ENCODE data around the gene CACNA1A. TPM values are rescaled to one million over a fixed set of nuclear protein-coding genes. Genes with fewer than 3 reads are reported as not detected.
"Not testable (repeated sequence)": the region's sequence is repeated elsewhere in the genome, so short reads cannot be mapped to it uniquely, and the experiment has no call there.

CACNA1A gene
- total and polyA plus RNA-seq, 11 donors = 0.17 to 1.2 (median 0.67) TPM

DNA sequence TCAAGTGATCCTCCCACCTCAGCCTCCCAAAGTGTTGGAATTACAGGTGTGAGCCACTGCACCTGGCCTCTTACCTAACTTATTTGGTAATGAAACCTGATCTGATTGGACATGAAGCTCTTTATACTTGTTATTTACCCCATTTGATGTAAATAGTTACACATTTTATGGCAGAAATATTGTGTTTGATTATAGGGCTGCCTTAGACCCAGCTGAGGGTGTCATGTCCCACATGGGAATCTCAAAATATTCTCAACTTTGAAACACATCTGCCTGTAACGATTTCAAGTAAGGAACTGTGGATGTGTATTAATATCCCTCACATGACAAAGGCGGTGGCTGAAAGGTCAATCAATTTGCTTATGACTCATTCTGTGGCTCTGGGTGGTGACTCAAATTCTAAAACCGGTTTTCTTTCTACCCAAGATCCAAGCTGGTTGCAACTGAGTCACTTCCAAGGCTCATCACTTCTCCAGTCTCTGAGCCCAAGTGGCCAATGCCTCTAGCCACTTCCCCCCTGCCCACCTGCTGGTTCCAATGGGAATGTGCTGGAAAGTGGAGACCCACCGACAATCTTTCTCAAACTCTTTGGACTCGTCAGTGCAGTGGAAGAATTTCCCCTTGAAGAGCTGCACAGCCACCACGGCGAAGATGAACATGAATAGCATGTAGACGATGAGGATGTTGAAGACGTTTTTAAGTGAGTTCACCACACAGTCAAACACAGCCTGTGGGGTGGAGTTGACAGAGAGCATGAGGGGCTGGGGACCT lies 245.2 kb downstream of the CACNA1A start:
- Histone ChIP-seq H3K4me3 (no peak overlapping the region), H3K27ac (peak overlapping the region in 1 of 12 donors; percentile 54), H3K27me3 (peaks cover 0 to 9% (median 0%) of the 10 kb centered on the region in 9 donors), H3K36me3 (no peaks in the 10 kb centered on the region), H3K9me3 (peaks cover 0 to 4% (median 0%) of the 10 kb centered on the region in 12 donors), H3K4me1 (peaks cover 0 to 18% (median 0%) of the 10 kb centered on the region in 12 donors)
- 63 to 76% (median 69%) methylated on average over 9 of the region's 9 CpGs for WGBS, 4 donors
- TF ChIP-seq POLR2A (IDR thresholded peaks at IDR 0.05) = no peak
- TF ChIP-seq, protein P1, sequence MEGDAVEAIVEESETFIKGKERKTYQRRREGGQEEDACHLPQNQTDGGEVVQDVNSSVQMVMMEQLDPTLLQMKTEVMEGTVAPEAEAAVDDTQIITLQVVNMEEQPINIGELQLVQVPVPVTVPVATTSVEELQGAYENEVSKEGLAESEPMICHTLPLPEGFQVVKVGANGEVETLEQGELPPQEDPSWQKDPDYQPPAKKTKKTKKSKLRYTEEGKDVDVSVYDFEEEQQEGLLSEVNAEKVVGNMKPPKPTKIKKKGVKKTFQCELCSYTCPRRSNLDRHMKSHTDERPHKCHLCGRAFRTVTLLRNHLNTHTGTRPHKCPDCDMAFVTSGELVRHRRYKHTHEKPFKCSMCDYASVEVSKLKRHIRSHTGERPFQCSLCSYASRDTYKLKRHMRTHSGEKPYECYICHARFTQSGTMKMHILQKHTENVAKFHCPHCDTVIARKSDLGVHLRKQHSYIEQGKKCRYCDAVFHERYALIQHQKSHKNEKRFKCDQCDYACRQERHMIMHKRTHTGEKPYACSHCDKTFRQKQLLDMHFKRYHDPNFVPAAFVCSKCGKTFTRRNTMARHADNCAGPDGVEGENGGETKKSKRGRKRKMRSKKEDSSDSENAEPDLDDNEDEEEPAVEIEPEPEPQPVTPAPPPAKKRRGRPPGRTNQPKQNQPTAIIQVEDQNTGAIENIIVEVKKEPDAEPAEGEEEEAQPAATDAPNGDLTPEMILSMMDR (IDR thresholded peaks at IDR 0.05) = no peak
- DNase-seq (no peak), ATAC-seq (peak in 2 of 4 donors; percentile 63 to 78)
- intact Hi-C loops (cut with DNase I) = loop anchor here in 9 of 10 donors (2.0 to 10.0 kb wide), 7 partner anchors 49 to 290 kb away; partner anchors contain the start of genes IER2 (in 2 of the 9), STX10 (in 2 of the 9), LYL1 (in 1 of the 9) and NACC1 (in 1 of the 9)

DNA sequence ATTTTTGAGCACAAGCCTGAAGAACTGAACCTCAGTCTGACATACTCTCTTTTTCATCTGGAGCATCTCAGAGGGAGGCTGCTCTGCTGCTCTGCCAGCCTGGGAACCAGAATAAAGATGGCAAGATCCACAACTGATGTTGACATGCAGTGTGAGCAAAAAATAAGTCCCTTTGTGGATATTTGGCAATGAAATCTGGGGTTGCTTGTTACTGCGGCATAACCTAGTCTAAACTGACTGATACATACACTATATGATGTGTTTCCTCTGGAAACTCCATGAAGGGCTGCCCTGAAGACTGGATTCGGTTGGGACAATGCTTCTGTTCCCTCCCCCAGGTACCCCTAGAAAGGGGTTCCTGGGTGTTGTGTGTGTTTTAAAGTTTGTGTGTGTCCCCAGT lies 249.4 kb downstream of the CACNA1A start:
- no peak overlapping the region for H3K27ac ChIP-seq
- H3K9me3 ChIP-seq = peaks cover 0 to 4% (median 0%) of the 10 kb centered on the region in 12 donors
- H3K4me3 ChIP-seq = no peak overlapping the region
- TF ChIP-seq, protein P1 (IDR thresholded peaks at IDR 0.05) = no peak
- no peak for TF ChIP-seq POLR2A (IDR thresholded peaks at IDR 0.05)
- peaks cover 0 to 14% (median 0%) of the 10 kb centered on the region in 12 donors for H3K4me1 ChIP-seq
- ATAC-seq = no peak
- intact Hi-C loops (cut with DNase I) = loop anchor here in 2 of 10 donors (5.0 kb wide), 2 partner anchors 60 to 280 kb away; no protein-coding TSS in a partner anchor
- peaks cover 0 to 16% (median 0%) of the 10 kb centered on the region in 9 donors for H3K27me3 ChIP-seq
- DNase-seq = no peak
- no peaks in the 10 kb centered on the region for H3K36me3 ChIP-seq
- 80 to 93% (median 90%) methylated on average over 2 of the region's 2 CpGs for WGBS, 4 donors

DNA sequence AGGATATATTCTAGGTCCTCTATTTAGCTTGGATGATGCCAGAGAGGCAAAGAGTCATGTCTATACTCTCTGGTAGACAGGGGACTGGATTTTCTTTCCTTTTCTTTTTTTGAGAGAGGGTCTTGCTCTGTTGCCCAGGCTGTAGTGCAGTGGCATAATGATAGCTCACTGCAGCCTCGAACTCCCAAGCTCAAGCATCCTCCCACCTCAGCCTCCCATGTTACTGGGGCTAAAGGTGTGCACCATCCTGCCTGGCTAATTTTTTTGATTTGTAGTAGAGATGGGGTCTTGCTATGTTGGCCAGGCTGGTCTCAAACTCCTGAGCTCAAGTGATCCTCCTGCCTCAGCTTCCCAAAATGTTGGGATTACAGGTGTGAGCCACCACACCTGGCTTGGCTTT lies 249.9 kb downstream of the CACNA1A start:
- H3K27me3 ChIP-seq = peaks cover 0 to 16% (median 0%) of the 10 kb centered on the region in 9 donors
- not testable (repeated sequence) for H3K4me3 ChIP-seq, H3K36me3 ChIP-seq, DNase-seq, ATAC-seq, H3K4me1 ChIP-seq, H3K9me3 ChIP-seq, H3K27ac ChIP-seq
- intact Hi-C loops (cut with DNase I) = loop anchor here in 2 of 10 donors (5.0 kb wide), 2 partner anchors 59 to 279 kb away; no protein-coding TSS in a partner anchor
- 87 to 100% (median 94%) methylated on average over 1 of the region's 1 CpG for WGBS, 4 donors

DNA sequence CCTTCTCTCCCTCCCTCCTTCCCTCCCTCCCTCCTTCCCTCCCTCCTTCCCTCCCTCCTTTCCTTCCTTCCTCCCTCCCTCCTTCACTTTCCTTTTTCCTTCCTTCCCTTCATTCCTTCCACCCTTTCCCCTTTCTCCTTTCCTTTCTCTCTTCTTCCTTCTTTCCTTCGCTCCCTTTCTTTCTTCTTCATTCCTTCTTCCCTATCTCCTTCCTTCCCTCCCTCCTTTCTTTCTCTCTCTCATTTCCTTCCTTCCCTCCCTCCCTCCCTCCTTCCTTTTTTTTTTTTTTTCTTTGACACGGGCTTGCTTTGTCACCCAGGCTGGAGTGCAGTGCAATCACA lies 250.6 kb downstream of the CACNA1A start:
- WGBS, 4 donors = 62 to 76% (median 65%) methylated on average over 2 of the region's 2 CpGs
- peaks cover 0 to 2% (median 0%) of the 10 kb centered on the region in 12 donors for H3K4me1 ChIP-seq

More for the DNA sequence above, 250.6 kb downstream of the CACNA1A start:
- no peaks in the 10 kb centered on the region for H3K36me3 ChIP-seq
- peaks cover 0 to 16% (median 0%) of the 10 kb centered on the region in 9 donors for H3K27me3 ChIP-seq
- DNase-seq = no peak
- intact Hi-C loops (cut with DNase I) = loop anchor here in 2 of 10 donors (5.0 kb wide), 2 partner anchors 58 to 278 kb away; no protein-coding TSS in a partner anchor
- H3K4me3 ChIP-seq = no peak overlapping the region
- H3K27ac ChIP-seq = no peak overlapping the region
- TF ChIP-seq, protein P1 (IDR thresholded peaks at IDR 0.05) = no peak
- TF ChIP-seq POLR2A (IDR thresholded peaks at IDR 0.05) = no peak
- peaks cover 0 to 4% (median 0%) of the 10 kb centered on the region in 12 donors for H3K9me3 ChIP-seq
- ATAC-seq = no peak

Data from heart left ventricle (tissue), 16 donors.